NCI-H510A (cell line): ENCODE data around the gene CNIH3.

Experiments
- DNase-seq: peaks from one replicate; lab custom pipeline; 2025; lab: John Stamatoyannopoulos, UW

CNIH3 gene

GRCh38 chr1:224616756-224617409 is 766 bp downstream of the CNIH3 start:
- no peak for DNase-seq

- no peak for DNase-seq
Measured at GRCh38 chr1:224617410-224618355, 1.6 kb downstream of the CNIH3 start.

DNA sequence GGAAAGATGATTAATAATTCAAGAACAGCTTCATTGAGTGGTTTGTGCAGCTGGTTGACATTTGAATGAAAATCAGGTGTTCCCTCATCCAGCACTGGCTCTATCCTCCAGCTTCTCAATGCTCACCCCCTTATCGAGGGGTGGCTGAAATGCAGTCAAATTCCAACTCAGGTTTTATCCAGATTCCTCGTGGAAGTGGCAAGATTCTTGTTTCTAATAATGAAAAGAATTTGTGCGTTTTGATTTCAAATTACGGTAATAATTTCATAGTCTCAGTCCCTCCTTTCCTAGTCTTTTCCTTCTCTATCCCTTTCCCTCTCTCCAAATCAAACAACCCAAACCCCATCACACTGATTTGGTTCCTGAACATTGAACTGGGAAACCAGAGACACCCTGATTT is 3.1 kb downstream of the CNIH3 start:
- DNase-seq, result no peak

DNA sequence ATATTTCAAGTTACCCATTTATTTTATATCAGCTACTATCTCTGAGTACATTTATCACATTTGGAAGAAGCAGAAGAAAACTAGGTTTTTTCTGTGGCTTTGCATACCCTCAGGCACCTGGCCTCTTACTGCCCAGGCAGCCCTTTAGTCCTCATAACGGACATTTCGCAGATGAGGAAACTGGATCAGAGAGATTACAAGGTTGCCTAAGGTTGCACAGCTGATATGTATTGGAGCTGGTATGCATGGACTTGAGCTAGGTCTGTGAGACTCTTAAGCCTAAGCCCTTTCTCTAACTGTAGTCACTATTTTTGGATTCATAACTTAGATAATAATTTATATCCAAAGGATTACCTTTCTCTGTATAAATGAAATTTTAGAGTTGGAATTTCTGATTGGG is 4.0 kb downstream of the CNIH3 start:
- DNase-seq, result no peak

DNA sequence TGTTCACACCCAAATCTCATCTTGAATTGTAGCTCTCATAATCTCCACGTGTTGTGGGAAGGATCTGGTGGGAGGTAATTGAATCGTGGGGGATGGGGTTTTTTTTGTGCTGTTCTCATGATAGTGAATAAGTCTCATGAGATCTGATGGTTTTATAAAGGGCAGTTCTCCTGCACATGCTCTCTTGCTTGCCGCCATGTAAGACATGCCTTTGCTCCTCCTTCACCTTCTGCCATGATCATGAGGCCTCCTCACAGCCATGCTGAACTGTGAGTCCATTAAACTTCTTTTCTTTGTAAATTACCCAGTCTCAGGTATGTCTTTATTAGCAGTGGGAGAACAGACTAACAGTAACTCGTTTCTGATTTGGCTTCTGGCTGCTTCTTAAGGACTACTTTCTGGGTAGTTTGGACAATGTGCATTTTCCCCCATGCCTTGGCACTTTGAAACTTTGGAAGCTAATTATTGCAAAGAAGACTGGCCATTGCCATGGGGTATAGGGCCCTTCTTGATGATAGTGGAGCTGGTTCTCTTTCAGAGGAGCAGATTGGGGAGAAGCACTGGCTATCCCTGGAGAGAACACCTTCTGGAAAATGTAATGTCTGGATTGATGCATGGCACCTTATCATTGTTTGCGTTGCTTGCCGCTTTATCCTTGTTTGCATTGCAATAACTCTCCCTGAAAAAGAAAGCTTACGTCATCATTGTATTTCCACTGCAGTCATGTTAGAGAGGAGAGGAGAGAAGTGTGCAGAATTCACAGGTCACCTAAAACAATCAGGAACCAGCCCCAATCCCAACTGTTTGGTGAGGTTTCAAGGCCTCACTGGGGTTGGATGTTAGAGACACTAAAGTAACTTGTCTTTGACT is 5.9 kb downstream of the CNIH3 start:
- peak; percentile 43 for DNase-seq

GRCh38 chr1:224622831-224623230 is 6.7 kb downstream of the CNIH3 start:
- no peak for DNase-seq

- DNase-seq, result no peak
Measured at GRCh38 chr1:224623310-224623714, 7.2 kb downstream of the CNIH3 start.

GRCh38 chr1:224623743-224624333 is 7.7 kb downstream of the CNIH3 start:
- peak; percentile 78 for DNase-seq

GRCh38 chr1:224624432-224624831 is 8.3 kb downstream of the CNIH3 start:
- no peak for DNase-seq

DNA sequence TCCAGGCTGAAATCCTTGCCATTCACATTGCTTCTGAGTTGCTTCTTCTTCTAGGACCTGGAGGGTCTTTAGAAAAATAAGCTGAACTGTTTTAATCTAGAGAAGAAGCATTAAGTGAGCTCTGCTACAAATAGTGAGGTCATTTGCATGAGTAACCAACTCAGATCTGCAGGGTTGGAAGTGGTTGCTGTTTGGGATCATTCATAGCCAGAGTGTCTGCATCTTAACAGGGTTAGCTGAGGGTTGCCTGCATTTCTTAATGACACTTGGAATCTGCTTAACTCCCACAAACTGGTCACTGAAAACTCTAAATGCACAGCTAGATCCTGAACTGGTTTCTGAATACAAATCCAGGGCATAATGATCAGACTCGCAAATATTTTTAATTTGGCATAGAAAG is 9.9 kb downstream of the CNIH3 start:
- DNase-seq, result no peak

GRCh38 chr1:224629965-224630364 is 13.8 kb downstream of the CNIH3 start:
- DNase-seq, result no peak

DNA sequence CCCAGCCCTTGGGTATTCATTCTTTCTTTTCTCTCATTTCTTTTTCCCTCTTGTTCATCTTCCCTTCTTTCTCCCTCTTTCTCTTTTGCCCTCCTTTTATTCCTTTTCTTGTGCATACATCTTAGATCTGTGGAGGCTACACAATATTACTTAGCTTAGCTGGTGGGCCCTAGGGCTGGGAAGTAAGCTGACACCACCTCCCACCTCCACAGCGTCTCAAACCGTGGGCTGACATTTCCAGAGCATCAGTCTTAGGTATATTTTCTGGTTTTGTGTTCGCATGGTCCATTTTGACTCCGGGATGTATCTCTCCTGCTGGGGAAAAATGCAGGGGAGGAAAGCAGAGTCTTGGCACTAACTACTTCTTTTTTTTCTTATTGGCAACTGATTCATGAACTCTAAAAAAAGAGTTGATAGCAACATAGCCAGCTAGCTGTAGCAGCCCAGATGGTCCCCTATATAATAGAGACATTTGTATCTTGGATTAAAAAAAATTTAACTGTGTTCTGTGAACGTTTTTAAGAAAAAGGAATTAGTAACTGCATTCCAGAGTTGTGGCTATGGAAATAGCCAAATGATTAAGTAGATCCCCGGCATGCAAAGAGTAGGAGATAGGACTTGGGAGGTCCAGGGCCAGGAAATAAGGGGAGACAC is 15.5 kb downstream of the CNIH3 start:
- DNase-seq, result no peak

DNA sequence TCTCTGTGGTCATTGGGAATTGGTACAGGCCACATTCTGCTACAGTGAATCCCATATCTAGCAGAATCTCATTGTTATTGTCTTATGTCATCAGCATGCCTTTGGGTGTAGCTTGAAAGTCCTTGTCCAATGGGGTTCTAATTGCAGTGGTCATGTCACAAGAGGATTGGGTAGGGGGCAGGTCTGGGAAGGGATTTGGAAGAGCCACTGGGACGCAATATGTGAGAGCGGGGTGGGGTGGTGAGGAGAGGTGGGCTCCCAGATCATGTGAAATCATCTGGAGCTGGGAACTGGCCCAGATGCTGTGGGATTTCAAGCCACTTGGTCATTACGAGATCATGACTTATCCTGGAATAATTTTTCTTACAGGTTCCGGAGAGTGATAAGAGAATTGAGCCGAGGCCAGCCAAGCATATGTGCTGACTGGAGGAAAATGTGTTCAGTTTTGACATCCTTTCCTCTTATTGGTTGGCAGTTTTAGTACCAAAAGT is 16.3 kb downstream of the CNIH3 start:
- no peak for DNase-seq

DNA sequence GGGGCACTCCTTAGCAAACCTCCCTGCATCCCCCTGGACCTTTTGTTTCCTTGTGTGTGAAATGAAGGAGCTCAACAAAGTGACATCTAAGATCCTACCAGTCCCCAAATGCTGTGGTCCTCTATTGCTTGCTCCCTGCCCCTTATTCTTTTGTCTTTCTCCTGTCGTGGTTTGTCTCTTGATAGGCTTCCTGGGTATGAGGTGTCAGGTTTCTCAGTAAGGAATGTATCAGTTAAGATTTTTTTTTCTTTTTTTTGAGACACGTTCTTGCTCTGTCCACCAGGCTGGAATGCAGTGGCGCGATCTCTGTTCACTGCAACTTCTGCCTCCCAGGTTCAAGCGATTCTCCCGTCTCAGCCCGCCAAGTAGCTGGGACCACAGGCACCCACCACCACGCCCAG is 16.8 kb downstream of the CNIH3 start:
- DNase-seq, result no peak

DNA sequence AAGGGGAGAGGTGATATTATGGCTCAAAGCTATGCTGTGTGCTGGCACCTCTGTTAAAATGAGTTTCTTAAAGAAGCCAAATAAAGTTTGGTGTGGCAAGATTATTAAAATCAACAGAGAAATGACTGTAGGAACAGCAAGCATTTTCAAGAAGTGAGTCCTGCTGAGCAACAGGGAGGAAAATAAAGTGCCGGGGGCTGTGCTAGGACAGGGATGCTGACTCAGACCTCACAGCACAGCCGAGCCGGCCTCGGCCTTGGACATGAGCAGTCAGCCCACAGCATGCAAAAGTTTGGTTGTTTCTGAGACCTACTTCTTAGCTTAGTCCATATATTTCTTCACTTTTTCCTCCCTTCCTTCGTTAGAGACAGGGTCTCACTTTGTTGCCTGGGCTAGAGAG is 19.2 kb downstream of the CNIH3 start:
- DNase-seq, result no peak

DNA sequence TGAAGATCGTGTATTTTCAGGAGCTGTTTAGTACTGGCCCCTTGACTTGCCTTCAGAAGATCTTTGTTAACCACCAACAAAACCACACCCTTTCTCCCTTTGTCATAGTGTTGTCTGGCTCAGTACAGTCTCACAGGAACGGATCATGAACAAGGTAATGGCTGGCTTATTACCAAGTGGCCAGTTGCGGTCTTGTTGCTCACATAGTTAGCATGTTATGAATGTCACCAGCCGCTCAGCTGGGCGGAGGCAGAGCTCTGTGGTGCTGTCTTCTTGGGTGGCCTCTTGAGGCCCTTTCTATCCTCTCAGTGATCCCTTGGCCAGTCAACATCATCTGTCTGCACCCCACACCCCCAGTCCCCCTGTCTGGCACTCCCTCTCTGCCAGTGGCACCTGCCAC is 21.4 kb downstream of the CNIH3 start:
- DNase-seq, result no peak

GRCh38 chr1:224637936-224638335 is 21.8 kb downstream of the CNIH3 start:
- DNase-seq, result no peak

GRCh38 chr1:224639426-224639975 is 23.4 kb downstream of the CNIH3 start:
- DNase-seq, result no peak

- no peak for DNase-seq
Measured at GRCh38 chr1:224640018-224640417, 23.9 kb downstream of the CNIH3 start.

- no peak for DNase-seq
Measured at GRCh38 chr1:224640587-224640986, 24.5 kb downstream of the CNIH3 start.

- peak; percentile 60 for DNase-seq
Measured at GRCh38 chr1:224641030-224641429, 24.9 kb downstream of the CNIH3 start.
